Activated CD8-positive, alpha-beta memory T cell treated with anti-CD3 and anti-CD28 coated beads, Interleukin-2, amount 50 U/mL, for 24 hours (primary cell): ENCODE measurements around the gene NHS.

Source experiments
- DNase-seq: peaks from one replicate; pipeline ENCODE4 v3.0.0-alpha.2; 2020; ENCODE audit errors: extremely low read depth

Gene NHS

DNA sequence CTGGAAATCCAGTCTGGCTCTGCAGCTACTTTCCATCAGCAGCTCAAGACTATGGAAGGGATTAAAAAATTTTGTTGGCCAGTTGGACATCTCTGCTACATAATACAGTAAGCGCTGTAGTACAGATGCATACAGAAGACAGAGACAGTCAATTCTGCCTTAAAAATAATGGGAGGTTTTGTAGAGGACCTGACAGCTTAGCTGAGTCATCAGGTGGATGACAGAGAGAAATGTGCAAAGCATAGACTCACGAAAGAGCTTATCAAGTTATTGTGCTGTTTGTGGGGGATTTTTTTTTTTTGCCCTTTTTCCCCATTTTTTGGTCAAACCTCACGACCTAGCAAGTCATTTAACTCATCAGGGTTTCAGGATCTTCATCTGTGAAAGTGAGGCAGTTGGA lies 213.3 kb downstream of the NHS start:
- no peak for DNase-seq

DNA sequence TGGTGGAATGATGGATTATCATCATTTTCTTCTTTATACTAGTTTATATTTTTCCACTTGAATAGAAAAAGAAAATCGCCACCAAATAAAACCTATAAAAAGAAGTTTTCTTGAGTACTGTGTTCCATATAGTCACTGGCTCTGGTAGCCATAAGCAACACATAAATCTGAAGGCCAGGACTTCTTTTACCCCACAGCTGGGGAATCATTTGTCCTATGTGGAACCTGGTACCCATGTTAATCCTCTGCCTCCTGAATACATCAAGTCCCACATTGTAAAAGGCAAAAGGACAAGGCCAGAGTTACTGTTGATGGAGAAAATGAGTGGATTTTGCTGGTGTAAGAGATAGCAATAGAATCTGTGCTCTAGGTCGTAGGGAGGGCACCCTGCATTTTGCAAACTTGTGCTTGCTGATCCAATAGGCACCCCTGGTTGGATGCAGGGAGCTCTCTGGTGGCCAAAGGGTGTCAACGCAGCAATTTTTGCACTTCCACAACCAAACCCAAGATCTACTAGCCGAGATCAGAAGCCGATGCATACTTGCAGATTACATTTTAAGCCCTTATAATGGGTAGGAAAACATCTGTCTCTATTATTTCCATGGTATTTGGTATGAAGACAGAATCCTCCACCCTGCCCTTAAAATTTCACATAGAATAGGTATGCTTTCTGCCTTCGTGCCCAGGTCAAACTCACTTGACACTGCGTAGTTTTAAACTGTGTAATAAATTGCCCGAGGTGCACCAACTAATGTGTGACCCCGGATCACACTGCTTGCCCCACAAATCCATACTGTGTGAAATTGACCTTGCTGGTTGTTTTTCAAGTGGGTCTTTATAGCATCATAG lies 216.1 kb downstream of the NHS start:
- no peak for DNase-seq

DNA sequence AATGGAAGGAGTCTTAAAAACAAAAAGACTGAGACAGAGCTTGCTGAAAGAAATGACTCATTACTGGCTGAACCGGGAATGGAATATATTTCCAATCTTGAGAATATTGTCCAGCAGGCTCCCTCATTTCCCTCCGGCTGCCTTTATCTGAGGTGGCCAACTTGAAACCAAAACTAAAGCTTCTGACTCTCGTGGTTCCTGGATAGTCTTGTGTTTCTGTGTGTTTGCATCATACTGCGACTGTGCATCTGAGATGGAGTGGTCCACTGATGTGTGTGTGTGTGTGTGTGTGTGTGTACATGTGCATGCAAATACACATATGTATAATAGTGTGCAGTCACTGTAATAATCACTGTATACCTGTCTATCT lies 216.7 kb downstream of the NHS start:
- no peak for DNase-seq

DNA sequence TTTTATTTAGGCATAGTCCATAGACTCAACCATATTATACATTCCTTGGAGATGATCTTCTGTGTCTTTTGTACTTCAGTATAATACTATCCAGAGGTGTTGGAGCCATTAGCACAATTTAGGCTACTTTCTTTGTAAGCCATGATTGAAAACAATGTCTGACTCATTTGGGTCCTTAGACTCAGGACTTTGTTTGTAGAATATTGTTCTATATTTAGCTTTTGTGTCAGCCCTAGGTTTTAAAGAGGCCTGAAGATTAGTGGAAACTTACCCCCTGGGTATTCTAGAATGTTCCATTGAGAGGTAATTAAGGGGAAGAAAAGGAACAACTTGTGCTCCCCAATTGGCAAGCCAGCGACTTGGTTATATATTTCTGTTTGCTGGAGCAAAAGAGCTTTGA lies 217.1 kb downstream of the NHS start:
- DNase-seq = no peak

DNA sequence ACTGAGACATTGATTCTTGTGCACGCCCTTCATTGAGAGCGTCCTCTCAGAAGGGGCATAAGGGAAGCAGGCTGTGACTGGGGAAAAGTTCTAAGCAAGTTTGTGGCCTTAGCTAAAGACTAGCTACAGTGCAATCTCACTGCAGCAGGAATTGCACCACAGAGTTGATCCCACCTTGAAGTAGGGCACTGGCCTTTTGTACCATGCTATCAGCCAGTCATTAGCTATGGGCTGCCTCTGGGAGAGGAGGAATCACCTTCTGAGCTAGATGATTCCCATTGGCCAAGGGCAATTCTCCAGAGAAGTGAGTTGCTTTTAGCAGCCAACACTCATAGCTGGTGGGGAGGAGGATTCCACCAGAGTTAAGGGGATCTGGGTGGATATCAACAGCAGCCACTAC lies 219.7 kb downstream of the NHS start:
- DNase-seq = no peak

DNA sequence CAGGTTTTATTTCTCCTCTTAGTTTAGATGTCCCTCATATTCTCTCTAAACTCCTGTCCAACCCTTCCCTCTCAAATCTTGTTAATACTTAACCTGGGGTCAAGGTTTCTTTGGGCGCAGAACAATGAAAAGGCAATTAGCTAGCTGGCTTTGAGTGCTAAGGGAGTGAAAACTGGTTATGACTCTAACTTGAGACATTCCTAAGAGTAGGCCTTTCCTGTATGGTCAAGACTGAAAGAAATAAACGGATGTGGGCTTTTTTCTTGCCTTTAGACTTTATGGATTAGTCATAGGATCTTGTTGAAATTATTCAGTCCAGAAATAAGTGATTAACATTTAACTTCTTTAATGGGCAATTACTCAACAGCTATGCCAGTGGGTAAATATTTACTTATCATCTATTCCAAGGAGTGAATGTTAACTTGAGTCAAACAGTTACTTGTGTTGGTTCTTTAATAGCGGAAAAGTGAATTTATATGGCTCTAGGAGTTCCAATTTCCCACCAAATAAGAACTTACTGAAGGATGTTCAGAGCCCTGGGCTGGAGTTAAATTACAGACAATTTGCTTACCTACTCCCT lies 220.5 kb downstream of the NHS start:
- no peak for DNase-seq

DNA sequence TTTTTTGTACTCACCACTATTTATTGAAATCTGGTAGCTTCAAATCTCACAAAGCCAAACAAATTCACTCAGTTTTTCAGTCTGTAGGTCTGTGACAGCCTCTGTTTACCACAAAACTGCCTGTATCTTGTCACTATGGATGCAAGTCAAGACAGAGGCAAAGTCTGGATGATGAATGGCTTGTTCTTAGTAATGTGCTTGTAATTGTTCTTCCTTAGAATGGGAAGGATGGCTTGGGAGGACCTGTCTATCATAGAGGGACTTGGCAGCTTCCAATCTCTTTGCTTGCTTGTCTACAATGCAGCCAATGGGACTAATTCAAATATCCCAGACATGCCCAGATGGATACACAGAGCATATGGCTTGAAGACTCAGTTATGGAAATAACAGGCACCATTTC lies 221.1 kb downstream of the NHS start:
- no peak for DNase-seq

DNA sequence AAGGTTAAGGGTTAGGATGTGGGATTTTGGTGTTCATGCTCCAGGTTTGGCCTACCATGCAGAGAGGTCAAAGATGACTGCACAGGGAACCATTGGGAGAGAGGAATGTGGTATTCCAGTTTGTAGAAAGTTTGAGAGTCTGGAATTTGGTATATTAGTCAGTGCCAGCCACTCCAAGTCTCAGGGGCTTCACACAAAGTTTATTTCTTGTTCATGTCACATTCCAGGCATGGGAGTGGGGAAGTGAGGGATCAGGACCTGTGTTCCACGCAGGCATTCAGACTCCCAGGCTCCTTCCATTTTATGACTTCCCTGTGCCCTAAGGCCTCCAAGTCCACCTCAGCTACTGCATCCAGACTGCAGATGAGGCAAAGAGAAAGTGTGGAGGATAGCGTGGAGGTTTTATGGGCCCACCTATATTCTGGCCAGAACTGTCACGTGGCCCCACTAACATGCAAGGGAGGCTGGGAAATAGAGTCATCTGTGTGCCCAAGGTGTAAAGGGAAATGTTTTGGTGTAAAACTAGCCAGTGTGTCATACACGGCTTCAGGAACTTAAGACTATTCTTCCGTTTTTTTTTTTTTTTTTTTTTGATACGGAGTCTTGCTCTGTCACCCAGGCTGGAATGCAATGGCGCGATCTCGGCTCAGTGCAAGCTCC lies 221.7 kb downstream of the NHS start:
- DNase-seq = no peak

DNA sequence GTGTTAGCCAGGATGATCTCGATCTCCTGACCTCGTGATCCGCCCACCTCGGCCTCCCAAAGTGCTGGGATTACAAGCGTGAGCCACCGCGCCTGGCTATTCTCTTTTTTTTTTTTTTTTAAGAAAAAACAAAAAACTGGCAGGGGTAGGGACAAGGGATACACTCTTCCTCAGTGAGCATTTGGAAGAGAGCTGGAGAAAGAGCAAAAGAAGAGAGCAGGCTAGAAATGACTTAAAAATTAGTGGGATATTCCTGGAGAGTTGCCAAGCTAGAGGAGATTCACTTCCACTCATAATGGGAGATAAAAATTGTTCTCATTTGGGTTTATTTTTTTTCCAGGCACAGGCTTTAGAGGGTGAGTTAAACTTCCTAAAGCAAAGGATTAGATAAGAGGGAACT lies 222.3 kb downstream of the NHS start:
- DNase-seq = no peak

DNA sequence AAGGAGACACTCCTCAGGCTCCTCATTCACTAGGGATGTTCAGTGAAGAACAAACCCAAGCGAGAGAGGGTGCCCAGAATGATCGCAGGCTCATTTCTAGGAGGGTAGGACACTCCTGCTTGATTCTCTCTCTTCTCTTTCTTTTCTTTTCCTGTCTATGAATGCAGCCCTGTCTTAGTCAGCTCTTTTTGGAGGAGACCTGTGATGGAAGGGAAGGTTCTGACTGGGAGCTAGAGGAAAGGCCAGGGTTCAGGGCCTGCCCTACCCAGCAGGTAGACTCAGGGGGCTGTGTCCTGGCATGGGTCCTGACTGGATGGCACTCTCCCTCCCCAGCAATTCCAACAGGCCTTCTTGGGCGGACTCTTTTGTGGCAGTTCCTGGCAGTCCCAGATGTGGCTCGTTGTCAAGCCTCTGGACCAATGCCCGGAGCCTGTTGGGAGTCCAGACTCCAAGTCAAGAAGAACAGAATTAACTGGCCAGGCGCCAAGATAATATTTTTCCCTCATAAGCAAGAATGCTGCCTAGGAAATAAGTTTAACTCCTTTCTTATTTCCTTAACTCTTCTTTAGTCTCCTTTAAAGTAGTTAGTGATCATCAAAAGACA lies 222.9 kb downstream of the NHS start:
- DNase-seq = no peak

DNA sequence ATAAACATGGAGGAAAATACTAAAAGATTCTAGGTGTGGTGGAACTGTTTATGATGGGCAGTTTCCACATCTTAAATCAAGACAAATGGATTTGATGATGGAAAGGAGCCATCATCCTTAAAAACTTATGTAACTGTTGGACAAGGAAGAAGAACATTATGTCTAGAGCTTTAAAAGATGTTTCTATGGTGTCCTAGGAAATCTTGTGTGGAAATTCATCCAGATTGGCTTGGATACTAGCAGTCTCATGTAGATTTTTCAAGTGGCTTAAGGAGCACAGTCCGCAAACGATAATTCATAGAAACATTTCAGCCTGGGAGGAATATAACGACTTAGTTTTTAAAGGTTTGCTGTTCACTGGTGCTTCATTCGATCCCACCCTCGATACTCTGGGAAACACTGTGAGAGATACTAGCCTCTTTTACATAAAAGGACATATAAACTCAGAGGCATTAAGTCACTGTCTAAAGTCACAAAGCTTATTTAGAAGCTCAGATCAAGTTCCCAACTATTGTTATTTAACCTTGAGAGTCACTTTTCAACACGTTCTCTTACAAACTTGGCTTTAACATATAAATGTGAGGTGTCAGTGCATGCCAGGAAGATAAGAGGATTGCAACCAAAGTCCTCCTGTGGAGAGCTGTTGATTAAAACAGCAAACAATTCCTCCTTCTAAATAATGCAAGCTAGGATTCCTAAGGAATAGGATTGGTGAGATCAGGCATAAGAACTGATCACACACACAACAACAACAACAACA lies 226.6 kb downstream of the NHS start:
- DNase-seq = no peak

DNA sequence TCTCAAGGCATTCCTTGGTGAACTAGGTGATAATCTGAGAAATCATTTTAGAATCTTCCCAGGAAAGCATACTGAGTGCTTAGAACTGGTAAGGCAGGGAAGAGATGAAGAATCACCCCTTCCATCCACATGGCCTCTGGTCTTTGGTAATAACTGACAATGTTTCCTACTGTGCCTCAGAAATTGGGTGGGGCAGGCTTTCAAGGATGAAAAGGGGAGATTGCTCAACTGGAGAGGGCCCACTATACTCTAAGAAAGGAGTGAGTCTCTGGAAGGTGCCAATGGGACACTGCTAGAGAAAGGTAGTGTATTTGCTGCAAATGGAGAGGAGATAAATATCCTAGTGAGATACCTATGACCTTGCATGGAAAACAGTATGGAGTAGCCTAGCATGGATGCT lies 227.2 kb downstream of the NHS start:
- no peak for DNase-seq

DNA sequence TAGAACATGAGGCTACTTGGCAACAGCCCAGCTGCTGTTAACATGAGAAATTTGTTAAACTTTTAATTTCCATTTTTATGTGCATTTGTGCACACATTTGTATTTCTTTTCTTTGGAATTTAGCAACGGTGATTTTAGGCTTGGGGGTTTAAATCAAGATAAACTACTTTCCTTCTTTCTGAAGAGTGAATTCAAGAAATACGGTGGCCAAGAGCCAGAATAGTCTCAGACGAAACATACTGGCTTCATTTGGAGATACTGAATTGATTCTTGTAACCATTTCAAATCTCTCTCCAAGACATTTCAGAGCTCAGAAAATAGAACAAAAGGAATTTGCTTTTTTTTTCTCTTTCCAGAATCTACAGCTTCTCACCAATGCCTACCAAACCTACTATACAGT lies 228.2 kb downstream of the NHS start:
- DNase-seq = no peak

DNA sequence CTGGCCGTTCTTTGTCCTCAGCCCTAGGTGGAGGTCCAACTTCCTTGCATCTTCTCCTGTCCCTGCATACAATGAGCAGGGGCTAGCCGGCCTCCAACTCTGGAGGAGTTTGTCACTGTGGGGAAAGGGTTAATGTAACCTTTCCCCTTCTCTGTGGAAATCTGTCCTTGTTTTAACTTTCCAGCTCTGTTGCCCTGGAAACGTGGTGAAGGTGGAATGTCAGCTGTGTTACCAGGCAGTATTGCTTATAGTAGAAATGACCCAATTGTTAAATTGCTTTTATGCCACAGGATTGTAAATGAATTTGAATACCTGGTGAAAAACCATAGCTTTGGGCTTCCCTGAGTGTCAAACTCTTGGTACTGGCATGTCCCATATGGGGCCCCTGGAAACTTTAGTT lies 230.7 kb downstream of the NHS start:
- no peak for DNase-seq

DNA sequence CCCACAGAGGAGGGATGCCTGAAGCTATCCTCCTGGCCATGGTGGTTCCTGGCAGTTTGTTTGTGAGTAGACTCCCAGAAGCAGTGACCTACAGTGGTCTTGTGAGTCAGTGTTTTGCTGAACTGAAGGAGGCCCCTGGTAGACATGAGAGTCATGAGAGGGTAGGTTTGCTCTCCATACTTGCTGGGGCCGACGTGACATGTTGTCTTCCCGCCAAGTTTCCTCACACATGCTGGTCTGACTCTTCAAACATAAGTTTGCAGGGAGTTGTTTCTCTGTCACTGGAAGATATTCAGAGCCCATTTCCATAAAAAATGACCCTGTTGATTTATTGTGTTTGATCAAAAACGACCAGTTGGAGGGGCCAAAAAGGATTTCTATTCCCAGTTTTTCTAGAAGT lies 231.2 kb downstream of the NHS start:
- no peak for DNase-seq

DNA sequence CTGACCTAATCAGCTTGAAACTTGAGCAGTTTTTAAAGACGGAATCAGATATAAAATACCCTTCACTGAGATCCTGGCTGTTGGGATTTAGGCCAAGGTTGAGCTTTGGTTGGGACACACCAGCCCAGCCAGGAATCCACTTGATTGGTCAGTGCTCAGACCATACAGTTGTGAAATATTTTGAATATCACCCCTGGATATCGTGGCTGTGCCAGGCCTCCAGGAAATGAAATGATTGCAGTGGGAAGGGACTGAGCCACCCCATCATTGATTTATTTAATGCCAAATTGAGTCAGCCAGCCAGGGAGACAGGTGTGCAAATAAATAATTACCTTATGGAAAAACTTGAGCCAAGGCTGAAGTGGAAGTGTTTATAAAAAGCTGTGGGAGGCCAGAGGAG lies 233.9 kb downstream of the NHS start:
- DNase-seq = no peak

DNA sequence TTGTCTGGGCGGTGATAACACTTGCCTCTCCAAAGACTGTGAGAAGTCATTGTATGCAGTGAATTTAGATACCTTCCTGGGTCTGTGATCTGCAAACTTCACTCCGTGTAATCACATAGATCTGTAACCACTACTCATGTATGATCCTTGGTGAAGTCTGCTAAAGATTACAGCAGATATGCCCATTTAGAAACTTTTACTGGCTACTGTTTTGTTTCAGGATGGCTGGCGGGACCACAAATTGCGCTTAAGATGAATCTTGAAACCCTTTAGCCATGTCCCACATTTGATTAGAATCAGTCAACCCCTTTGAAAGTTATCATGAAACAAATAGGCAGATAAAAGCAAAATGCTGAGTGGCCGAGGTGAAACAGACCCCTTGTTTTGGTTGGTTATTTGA lies 235.8 kb downstream of the NHS start:
- DNase-seq = no peak

DNA sequence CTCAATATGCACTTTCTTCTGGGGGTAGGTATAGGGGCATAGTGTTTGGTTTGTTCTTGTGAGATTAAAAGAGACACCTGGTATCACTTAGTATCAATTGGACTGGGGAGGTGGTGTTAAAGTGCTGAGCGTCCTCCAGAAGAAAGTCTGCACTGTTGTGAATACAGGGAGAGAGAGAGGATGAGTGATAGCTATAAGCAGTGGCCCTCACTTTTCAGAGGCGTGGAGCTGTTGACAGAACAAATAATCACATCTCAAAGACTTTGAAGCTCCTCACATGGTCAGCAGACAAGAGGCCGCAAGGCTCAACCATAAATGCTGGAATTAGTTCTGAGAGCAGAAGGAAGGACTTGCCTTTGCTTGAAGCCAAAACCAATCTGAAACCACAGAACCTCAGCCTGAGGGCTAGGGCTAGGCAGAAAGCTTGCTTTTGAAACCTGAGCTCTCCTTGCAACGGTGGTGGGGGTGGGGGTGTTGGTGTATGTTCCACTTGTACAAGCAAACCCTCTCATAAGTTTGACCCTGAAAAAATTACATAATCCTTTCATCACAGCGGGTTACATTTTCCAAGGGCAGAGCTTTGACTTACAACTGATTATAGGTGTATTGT lies 239.1 kb downstream of the NHS start:
- no peak for DNase-seq

DNA sequence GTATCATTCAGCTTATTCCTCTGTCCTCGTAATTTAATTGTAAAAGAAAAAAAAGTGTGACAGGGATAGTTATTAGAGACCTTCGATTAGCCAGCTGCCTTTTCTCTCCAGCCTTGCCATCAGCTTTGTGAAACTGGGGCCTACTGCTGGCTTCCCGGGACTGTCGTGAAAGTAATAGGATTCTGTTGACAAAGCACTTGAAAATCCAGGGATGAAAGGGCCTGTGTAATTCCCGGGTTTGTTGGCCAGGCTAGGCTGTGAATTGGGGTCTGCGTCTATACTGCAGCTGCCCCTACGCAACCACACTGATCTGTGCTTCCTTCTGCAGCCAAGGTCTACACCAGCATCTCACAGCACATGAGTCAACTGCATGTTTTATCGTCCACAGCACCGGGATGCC lies 241.9 kb downstream of the NHS start:
- no peak for DNase-seq

DNA sequence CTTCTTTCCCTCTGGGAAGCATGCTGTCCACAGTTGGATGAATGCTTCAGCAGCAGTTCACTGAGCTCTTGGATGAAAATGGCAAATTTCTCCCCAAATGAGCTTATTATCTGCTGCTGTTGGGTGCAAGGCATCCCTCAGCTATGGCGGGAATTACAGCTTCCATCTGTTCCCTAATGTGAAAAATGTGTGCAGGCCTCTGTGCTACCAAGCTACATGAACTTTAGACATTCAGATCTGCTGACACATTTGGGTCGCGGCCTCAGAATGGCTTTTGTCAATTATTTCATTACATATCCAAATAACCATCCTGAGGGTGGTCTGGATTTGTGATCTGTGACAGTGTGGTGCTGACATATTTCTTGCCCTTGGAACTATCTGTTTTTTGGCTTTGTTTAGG lies 242.8 kb downstream of the NHS start:
- no peak for DNase-seq

DNA sequence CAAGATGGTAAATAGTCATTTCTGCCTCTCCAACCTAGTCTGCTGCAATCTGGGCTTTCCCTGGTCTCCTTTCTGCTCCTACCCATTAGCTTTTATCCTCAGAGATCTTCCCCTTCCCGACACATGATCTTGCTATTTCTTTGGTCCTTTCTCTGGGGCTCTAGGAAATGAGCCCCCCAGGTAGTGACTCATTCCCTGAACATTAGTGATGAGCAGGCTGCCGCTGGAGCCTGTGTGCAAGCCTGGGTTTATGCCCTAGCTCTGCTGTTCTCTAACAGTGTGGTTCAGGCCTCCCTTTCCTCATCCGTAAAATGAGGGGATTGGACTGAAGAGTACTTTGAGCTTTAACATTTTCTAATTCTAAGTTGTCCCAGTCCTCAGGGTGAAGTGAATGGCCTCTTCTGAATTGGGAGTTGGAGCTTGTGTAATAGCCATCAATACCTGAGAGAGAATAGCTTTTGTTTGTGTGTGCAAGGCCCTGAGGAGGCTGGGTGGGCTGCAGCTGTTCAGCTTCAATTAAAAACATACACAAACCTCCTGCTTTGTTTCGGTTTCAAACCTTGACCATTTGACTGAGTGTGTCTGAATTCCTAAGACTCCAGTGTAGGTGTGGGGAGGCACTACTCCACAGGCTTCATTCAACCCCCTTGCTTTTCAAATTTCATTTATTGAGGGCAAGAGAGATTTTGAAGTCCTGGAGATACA lies 246.7 kb downstream of the NHS start:
- DNase-seq = no peak
